DOHH2 (cell line): ENCODE results near the gene WDR7.

Experiments used
- H3F3A ChIP-seq: fragments of 200-600 bp; sonication (generic), shearing (Covaris generic); 2 replicates; pipeline ENCODE4 v1.6.0; 2016; ENCODE audit warnings: antibody characterized with exemption, mild to moderate bottlenecking; ENCODE audit not compliant: control insufficient read depth, insufficient read depth
- H3K27ac ChIP-seq: fragments of 200-600 bp; sonication (generic); 2 replicates; pipeline ENCODE4 v1.5.1; 2014; ENCODE audit warnings: low read depth, mild to moderate bottlenecking, low read length, moderate library complexity
- H3K27me3 ChIP-seq: fragments of 200-600 bp; sonication (generic); 2 replicates; pipeline ENCODE4 v1.6.1; 2014; ENCODE audit warnings: mild to moderate bottlenecking, low read length, mixed read lengths; ENCODE audit not compliant: control insufficient read depth
- H3K36me3 ChIP-seq: fragments of 200-600 bp; sonication (generic); 2 replicates; pipeline ENCODE4 v1.6.1; 2014; ENCODE audit warnings: mild to moderate bottlenecking, low read length, moderate library complexity, mixed read lengths; ENCODE audit not compliant: control insufficient read depth
- H3K4me1 ChIP-seq: fragments of 200-600 bp; sonication (generic); 2 replicates; pipeline ENCODE4 v1.6.1; 2014; ENCODE audit warnings: mild to moderate bottlenecking, low read length, mixed read lengths; ENCODE audit not compliant: control insufficient read depth
- H3K4me2 ChIP-seq: fragments of 200-600 bp; sonication (generic); 2 replicates; pipeline ENCODE4 v1.6.0; 2014; ENCODE audit warnings: mild to moderate bottlenecking, low read length, moderate library complexity
- H3K4me3 ChIP-seq: fragments of 200-600 bp; sonication (generic); 2 replicates; pipeline ENCODE4 v1.5.1; 2014; ENCODE audit warnings: mild to moderate bottlenecking, low read length, mixed read lengths
- H3K79me2 ChIP-seq: fragments of 200-600 bp; sonication (generic); 2 replicates; pipeline ENCODE4 v1.6.1; 2014; ENCODE audit warnings: mild to moderate bottlenecking, low read length, mixed read lengths; ENCODE audit not compliant: control insufficient read depth
- H3K9me2 ChIP-seq: fragments of 200-600 bp; sonication (generic); replicated peaks from 2 replicates; pipeline ENCODE4 v1.6.1; 2014; ENCODE audit warnings: mild to moderate bottlenecking, low read length, mixed read lengths; ENCODE audit not compliant: control insufficient read depth
- H3K9me3 ChIP-seq: fragments of 200-600 bp; sonication (generic); 2 replicates; pipeline ENCODE4 v1.6.1; 2014; ENCODE audit warnings: antibody characterized with exemption, low read length, mixed read lengths; ENCODE audit not compliant: control insufficient read depth, insufficient read depth
- H4K20me1 ChIP-seq: fragments of 200-600 bp; sonication (generic); 2 replicates; pipeline ENCODE4 v1.6.0; 2014; ENCODE audit warnings: low read depth, mild to moderate bottlenecking, antibody characterized with exemption, low read length, moderate library complexity; ENCODE audit not compliant: control insufficient read depth, insufficient read depth
- CTCF ChIP-seq: fragments of 200-600 bp; sonication (generic); IDR thresholded peaks from one replicate; pipeline ENCODE4 v1.5.1; 2014; ENCODE audit warnings: antibody characterized with exemption, mild to moderate bottlenecking, low read depth, low read length; ENCODE audit not compliant: poor library complexity, severe bottlenecking
- EZH2phosphoT487 ChIP-seq: fragments of 200-600 bp; sonication (generic); IDR thresholded peaks from 2 replicates; pipeline ENCODE4 v1.6.1; 2017; ENCODE audit warnings: borderline replicate concordance, mild to moderate bottlenecking, antibody characterized with exemption, low read length, moderate library complexity, mixed read lengths

The WDR7 gene

GRCh38 chr18:56770097-56770496, 118.9 kb downstream of the WDR7 start:
- no peak overlapping the region for H3K27ac ChIP-seq
- TF ChIP-seq EZH2phosphoT487 (no peak), CTCF (no peak)
- H3K9me3 ChIP-seq: no peaks in the 10 kb centered on the region
- no peak overlapping the region for H3K4me3 ChIP-seq
- no peak overlapping the region for H3K4me2 ChIP-seq
- H3F3A ChIP-seq: no peaks in the 10 kb centered on the region
- no peaks in the 10 kb centered on the region for H3K79me2 ChIP-seq
- H3K9me2 ChIP-seq: no peaks in the 10 kb centered on the region
- H3K4me1 ChIP-seq: no peaks in the 10 kb centered on the region
- H4K20me1 ChIP-seq: no peaks in the 10 kb centered on the region
- H3K36me3 ChIP-seq: no peaks in the 10 kb centered on the region
- H3K27me3 ChIP-seq: no peaks in the 10 kb centered on the region

GRCh38 chr18:56770873-56771272, 119.7 kb downstream of the WDR7 start:
- no peaks in the 10 kb centered on the region for H4K20me1 ChIP-seq
- H3K27ac ChIP-seq: no peak overlapping the region
- H3K4me1 ChIP-seq: no peaks in the 10 kb centered on the region
- no peaks in the 10 kb centered on the region for H3K9me2 ChIP-seq
- H3K4me3 ChIP-seq: no peak overlapping the region
- TF ChIP-seq EZH2phosphoT487: no peak
- no peak for TF ChIP-seq CTCF
- no peak overlapping the region for H3K4me2 ChIP-seq
- no peaks in the 10 kb centered on the region for H3K36me3 ChIP-seq
- H3F3A ChIP-seq: no peaks in the 10 kb centered on the region
- no peaks in the 10 kb centered on the region for H3K27me3 ChIP-seq
- H3K79me2 ChIP-seq: no peaks in the 10 kb centered on the region
- no peaks in the 10 kb centered on the region for H3K9me3 ChIP-seq

GRCh38 chr18:56775701-56776100, 124.5 kb downstream of the WDR7 start:
- Histone ChIP-seq H4K20me1 (no peaks in the 10 kb centered on the region), H3K4me2 (no peak overlapping the region), H3K79me2 (no peaks in the 10 kb centered on the region), H3K4me3 (no peak overlapping the region), H3K9me2 (no peaks in the 10 kb centered on the region), H3K27me3 (no peaks in the 10 kb centered on the region), H3K27ac (no peak overlapping the region), H3K36me3 (no peaks in the 10 kb centered on the region), H3K4me1 (no peaks in the 10 kb centered on the region), H3K9me3 (no peaks in the 10 kb centered on the region), H3F3A (no peaks in the 10 kb centered on the region)
- TF ChIP-seq CTCF (no peak), EZH2phosphoT487 (no peak)

GRCh38 chr18:56787390-56787789, 136.2 kb downstream of the WDR7 start:
- Histone ChIP-seq H3K9me3 (no peaks in the 10 kb centered on the region), H4K20me1 (no peaks in the 10 kb centered on the region)

More at GRCh38 chr18:56787390-56787789, 136.2 kb downstream of the WDR7 start:
- Histone ChIP-seq H3K27me3 (no peaks in the 10 kb centered on the region), H3F3A (no peaks in the 10 kb centered on the region), H3K4me3 (no peak overlapping the region), H3K79me2 (no peaks in the 10 kb centered on the region), H3K36me3 (no peaks in the 10 kb centered on the region), H3K27ac (no peak overlapping the region), H3K4me2 (no peak overlapping the region), H3K9me2 (no peaks in the 10 kb centered on the region), H3K4me1 (no peaks in the 10 kb centered on the region)
- TF ChIP-seq CTCF (no peak), EZH2phosphoT487 (no peak)
